Measurements from ENCODE around the gene SV2B. TPM values are rescaled to one million over a fixed set of nuclear protein-coding genes. Genes with fewer than 3 reads are reported as not detected.
"Not testable (repeated sequence)": the region's sequence is repeated elsewhere in the genome, so short reads cannot be mapped to it uniquely, and the experiment has no call there.

SV2B gene
- total and polyA plus RNA-seq, 2 donors (not counting 3 experiments of a cell fraction or from before 2014, with no cell fraction given) = not detected

DNA sequence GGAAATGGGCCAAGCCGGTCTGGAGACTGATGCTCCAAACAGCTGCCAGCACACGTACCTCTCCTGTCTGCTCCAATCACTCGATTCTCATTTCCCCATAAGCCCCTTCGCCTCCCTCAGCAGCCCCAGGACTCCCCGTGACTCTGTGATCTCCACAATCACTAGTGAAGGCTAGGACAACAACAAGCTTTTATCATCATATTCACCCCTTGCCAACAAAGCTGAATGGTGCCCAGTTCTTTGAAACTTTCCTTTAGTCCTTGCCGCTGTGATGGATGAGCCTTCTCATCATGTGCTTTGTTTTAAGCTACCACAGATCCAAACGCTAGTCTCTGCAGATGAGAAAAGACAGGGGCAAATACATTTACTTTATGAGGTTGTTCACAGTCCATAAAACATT is 242.0 kb downstream of the SV2B start:
- FAIRE-seq (no peak), DNase-seq (ENCODE audit: low read depth, low spot score) (no peak)
- no peaks in the 10 kb centered on the region for H4K20me1 ChIP-seq (replicated peaks; ENCODE audit: control insufficient read depth, extremely low read depth, insufficient read depth, low read length)
- no peak overlapping the region for H3K27ac ChIP-seq (ENCODE audit: insufficient read depth, low read depth, low read length)
- no peak overlapping the region for H2AFZ ChIP-seq (ENCODE audit: low read depth, low read length)
- dilution Hi-C loops (cut with MboI; ENCODE audit: extremely low pct_ligation_motif_present, low sequenced_read_pairs) (no loop called here), intact Hi-C loops (cut with micrococcal nuclease) (no loop called here)
- ChIA-PET POLR2A (no interaction called here), CTCF (no interaction called here)
- no peaks in the 10 kb centered on the region for H3K36me3 ChIP-seq (ENCODE audit: control insufficient read depth in 2 of 2, extremely low read depth in 1 of 2, insufficient read depth in 2 of 2, low read length in 2 of 2)
- BruUV-seq (replicated peaks) = no TSS peak
- H3K4me1 ChIP-seq (ENCODE audit: control insufficient read depth, extremely low read depth, insufficient read depth, low read length) = no peaks in the 10 kb centered on the region
- no peaks in the 10 kb centered on the region for H3K27me3 ChIP-seq (ENCODE audit: control insufficient read depth in 2 of 2, insufficient read depth in 2 of 2, low read length in 2 of 2)
- no peak overlapping the region for H3K4me3 ChIP-seq (replicated peaks in 1 of 3; ENCODE audit: insufficient read depth in 1 of 3, low read depth in 1 of 3, low read length in 3 of 3)
- TF ChIP-seq, protein P1, sequence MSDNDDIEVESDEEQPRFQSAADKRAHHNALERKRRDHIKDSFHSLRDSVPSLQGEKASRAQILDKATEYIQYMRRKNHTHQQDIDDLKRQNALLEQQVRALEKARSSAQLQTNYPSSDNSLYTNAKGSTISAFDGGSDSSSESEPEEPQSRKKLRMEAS (IDR thresholded peaks at IDR 0.05; ENCODE audit: insufficient read depth, insufficient read length) = no peak
- TF ChIP-seq GATA2 (IDR thresholded peaks at IDR 0.05; ENCODE audit: insufficient read depth, insufficient read length, low read depth, low read length) (no peak), JUN (IDR thresholded peaks at IDR 0.05; ENCODE audit: borderline replicate concordance, insufficient read depth, insufficient read length, low read depth) (no peak), MYC (IDR thresholded peaks at IDR 0.05; ENCODE audit: low read depth, low read length) (no peak), EZH2 (IDR thresholded peaks at IDR 0.05; ENCODE audit: borderline replicate concordance, low read depth, low read length, severe bottlenecking) (no peak), FOS (IDR thresholded peaks at IDR 0.05; ENCODE audit: borderline replicate concordance, insufficient read depth, low read length) (no peak), POLR2A (IDR thresholded peaks at IDR 0.05; ENCODE audit: low read depth, low read length) (no peak), POLR2AphosphoS5 (IDR thresholded peaks at IDR 0.05; ENCODE audit: insufficient read depth, low read depth, low read length) (no peak)
- TF ChIP-seq, protein P2, sequence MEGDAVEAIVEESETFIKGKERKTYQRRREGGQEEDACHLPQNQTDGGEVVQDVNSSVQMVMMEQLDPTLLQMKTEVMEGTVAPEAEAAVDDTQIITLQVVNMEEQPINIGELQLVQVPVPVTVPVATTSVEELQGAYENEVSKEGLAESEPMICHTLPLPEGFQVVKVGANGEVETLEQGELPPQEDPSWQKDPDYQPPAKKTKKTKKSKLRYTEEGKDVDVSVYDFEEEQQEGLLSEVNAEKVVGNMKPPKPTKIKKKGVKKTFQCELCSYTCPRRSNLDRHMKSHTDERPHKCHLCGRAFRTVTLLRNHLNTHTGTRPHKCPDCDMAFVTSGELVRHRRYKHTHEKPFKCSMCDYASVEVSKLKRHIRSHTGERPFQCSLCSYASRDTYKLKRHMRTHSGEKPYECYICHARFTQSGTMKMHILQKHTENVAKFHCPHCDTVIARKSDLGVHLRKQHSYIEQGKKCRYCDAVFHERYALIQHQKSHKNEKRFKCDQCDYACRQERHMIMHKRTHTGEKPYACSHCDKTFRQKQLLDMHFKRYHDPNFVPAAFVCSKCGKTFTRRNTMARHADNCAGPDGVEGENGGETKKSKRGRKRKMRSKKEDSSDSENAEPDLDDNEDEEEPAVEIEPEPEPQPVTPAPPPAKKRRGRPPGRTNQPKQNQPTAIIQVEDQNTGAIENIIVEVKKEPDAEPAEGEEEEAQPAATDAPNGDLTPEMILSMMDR (IDR thresholded peaks at IDR 0.05; ENCODE audit: extremely low read depth in 1 of 2, insufficient read depth in 1 of 2, low read depth in 1 of 2, low read length in 2 of 2) = no peak
- no peaks in the 10 kb centered on the region for H3K9me3 ChIP-seq (replicated peaks; ENCODE audit: control insufficient read depth, insufficient read depth, low read length)
- no peak overlapping the region for H3K4me2 ChIP-seq (ENCODE audit: insufficient read depth, low read length)
- no peak overlapping the region for H3K9ac ChIP-seq (replicated peaks; ENCODE audit: extremely low read depth, insufficient read depth, low read length)
- no peaks in the 10 kb centered on the region for H3K9me1 ChIP-seq (replicated peaks; ENCODE audit: control insufficient read depth, extremely low read depth, insufficient read depth, low read length)
- H3K79me2 ChIP-seq (ENCODE audit: control insufficient read depth, insufficient read depth, low read length) = no peaks in the 10 kb centered on the region

DNA sequence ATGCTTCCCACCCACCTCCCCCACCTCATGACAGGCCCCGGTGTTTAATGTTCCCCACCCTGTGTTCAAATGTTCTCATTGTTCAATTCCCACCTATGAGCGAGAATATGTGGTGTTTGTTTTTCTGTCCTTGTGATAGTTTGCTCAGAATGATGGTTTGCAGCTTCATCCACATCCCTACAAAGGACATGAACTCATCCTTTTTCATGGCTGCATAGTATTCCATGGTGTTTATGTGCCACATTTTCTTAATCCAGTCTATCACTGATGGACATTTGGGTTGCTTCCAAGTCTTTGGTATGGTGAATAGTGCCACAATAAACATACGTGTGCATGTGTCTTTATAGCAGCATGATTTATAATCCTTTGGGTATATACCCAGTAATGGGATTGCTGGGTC is 244.9 kb downstream of the SV2B start:
- H3K36me3 ChIP-seq (ENCODE audit: control insufficient read depth in 2 of 2, extremely low read depth in 1 of 2, insufficient read depth in 2 of 2, low read length in 2 of 2); FAIRE-seq; intact Hi-C loops (cut with micrococcal nuclease); POLR2A ChIA-PET; H3K27me3 ChIP-seq (ENCODE audit: control insufficient read depth in 2 of 2, insufficient read depth in 2 of 2, low read length in 2 of 2); BruUV-seq (replicated peaks); DNase-seq (ENCODE audit: low read depth, low spot score); dilution Hi-C loops (cut with MboI; ENCODE audit: extremely low pct_ligation_motif_present, low sequenced_read_pairs); H3K79me2 ChIP-seq (ENCODE audit: control insufficient read depth, insufficient read depth, low read length); H3K9me1 ChIP-seq (replicated peaks; ENCODE audit: control insufficient read depth, extremely low read depth, insufficient read depth, low read length); H3K27ac ChIP-seq (ENCODE audit: insufficient read depth, low read depth, low read length); H3K9ac ChIP-seq (replicated peaks; ENCODE audit: extremely low read depth, insufficient read depth, low read length); H3K4me3 ChIP-seq (replicated peaks in 1 of 3; ENCODE audit: insufficient read depth in 1 of 3, low read depth in 1 of 3, low read length in 3 of 3); H3K4me1 ChIP-seq (ENCODE audit: control insufficient read depth, extremely low read depth, insufficient read depth, low read length); H3K9me3 ChIP-seq (replicated peaks; ENCODE audit: control insufficient read depth, insufficient read depth, low read length); CTCF ChIA-PET; H3K4me2 ChIP-seq (ENCODE audit: insufficient read depth, low read length); H2AFZ ChIP-seq (ENCODE audit: low read depth, low read length); H4K20me1 ChIP-seq (replicated peaks; ENCODE audit: control insufficient read depth, extremely low read depth, insufficient read depth, low read length): not testable (repeated sequence)
